B cell (primary cell): Measurements from ENCODE around the gene KHDC4. TPM values are rescaled to one million over a fixed set of nuclear protein-coding genes. Genes with fewer than 3 reads are reported as not detected.

Source experiments
- ATAC-seq: fragments of 200-7000 bp; cut with Tn5 transposase; one replicate; pipeline ENCODE4 v1.10.0; 2021; ENCODE audit warnings: low read depth, mild to moderate bottlenecking, moderate number of reproducible peaks, moderate library complexity
- CTCF ChIA-PET: fragments of 350-600 bp; sonication (Branson Sonifier 250); formaldehyde crosslinking; loops from one replicate; lab custom pipeline; 2021; ENCODE audit warnings: antibody characterized with exemption, inconsistent platforms; lab: Charles Lee
- POLR2A ChIA-PET: fragments of 350-600 bp; sonication (Branson Sonifier 250); formaldehyde crosslinking; loops from one replicate; lab custom pipeline; 2021; ENCODE audit warnings: antibody characterized with exemption; lab: Charles Lee
- DNase-seq: peaks from one replicate; pipeline ENCODE4 v3.0.0; 2013
- H2AFZ ChIP-seq: 2 replicates; pipeline ENCODE4 v1.6.1; 2012; ENCODE audit warnings: mild to moderate bottlenecking, low read depth, low read length; ENCODE audit not compliant: insufficient read depth, poor library complexity, severe bottlenecking
- H3K27ac ChIP-seq, 2 donors: 1 replicate in 1 of 2; 2 replicates in 1 of 2; pipeline ENCODE4 v1.5.1; 2012 to 2013; ENCODE audit warnings: low read length in 2 of 2, mild to moderate bottlenecking in 2 of 2, moderate library complexity in 1 of 2
- H3K27me3 ChIP-seq, 4 experiments: fragments of 200-600 bp in 1 of 4; sonication (generic) in 1 of 4; replicated peaks in 1 of 4; 1 replicate in 2 of 4; 2 replicates in 2 of 4; pipeline versions ENCODE4 v1.6.1 to v1.7.0; 2013 to 2016; ENCODE audit warnings: low read length in 3 of 4, mild to moderate bottlenecking in 2 of 4, mixed read lengths in 1 of 4, moderate library complexity in 1 of 4; ENCODE audit not compliant: insufficient read depth in 4 of 4, control insufficient read depth in 3 of 4; ENCODE audit errors: control extremely low read depth in 1 of 4
- H3K36me3 ChIP-seq, 2 experiments: replicated peaks in 1 of 2; 1 replicate in 1 of 2; 2 replicates in 1 of 2; pipeline versions ENCODE4 v1.6.1 to v1.7.1; 2013; ENCODE audit warnings: low read length in 1 of 2; ENCODE audit not compliant: insufficient read depth in 2 of 2, control insufficient read depth in 1 of 2; ENCODE audit errors: control extremely low read depth in 1 of 2, extremely low read depth in 1 of 2
- H3K4me1 ChIP-seq, 2 donors: fragments of 200-600 bp in 1 of 2; sonication (generic) in 1 of 2; 1 replicate in 1 of 2; 2 replicates in 1 of 2; pipeline versions ENCODE4 v1.5.1 to v1.6.1; 2013 to 2017; ENCODE audit warnings: low read length in 2 of 2; ENCODE audit not compliant: control insufficient read depth in 2 of 2, insufficient read depth in 2 of 2
- H3K4me2 ChIP-seq: replicated peaks from 2 replicates; pipeline ENCODE3; 2012; ENCODE audit warnings: mild to moderate bottlenecking, low read depth, low read length; ENCODE audit not compliant: poor library complexity, severe bottlenecking
- H3K4me3 ChIP-seq, 5 experiments: fragments of 200-600 bp in 1 of 5; sonication (generic) in 1 of 5; 1 replicate in 3 of 5; 2 replicates in 2 of 5; pipeline versions ENCODE4 v1.5.1 to v1.7.0; 2011 to 2016; ENCODE audit warnings: low read length in 4 of 5, mild to moderate bottlenecking in 4 of 5, low read depth in 2 of 5, control low read depth in 1 of 5, moderate library complexity in 1 of 5; ENCODE audit not compliant: insufficient read depth in 1 of 5; ENCODE audit errors: control extremely low read depth in 1 of 5, extremely low read depth in 1 of 5
- H3K79me2 ChIP-seq: fragments of 200-600 bp; sonication (generic); one replicate; pipeline ENCODE4 v1.6.0; 2016; ENCODE audit warnings: low read length; ENCODE audit not compliant: control insufficient read depth, insufficient read depth
- H3K9ac ChIP-seq: fragments of 200-600 bp; sonication (generic); 2 replicates; pipeline ENCODE4 v1.6.1; 2017; ENCODE audit warnings: mild to moderate bottlenecking, low read length, moderate library complexity
- H3K9me3 ChIP-seq, 3 donors: one replicate each; pipeline versions ENCODE4 v1.6.1 to v1.7.1; 2013; ENCODE audit warnings: low read length in 2 of 3; ENCODE audit not compliant: control insufficient read depth in 2 of 3, insufficient read depth in 1 of 3; ENCODE audit errors: control extremely low read depth in 1 of 3
- H4K20me1 ChIP-seq: 2 replicates; pipeline ENCODE4 v1.6.0; 2012; ENCODE audit warnings: mild to moderate bottlenecking, low read length; ENCODE audit not compliant: insufficient read depth, control insufficient read depth, poor library complexity, severe bottlenecking
- H3K27ac Mint-ChIP-seq: one replicate; pipeline ENCODE4 v1.8.0; 2021; ENCODE audit warnings: mixed read lengths
- H3K27me3 Mint-ChIP-seq: one replicate; pipeline ENCODE4 v1.8.0; 2021; ENCODE audit warnings: mixed read lengths
- H3K4me1 Mint-ChIP-seq: one replicate; pipeline ENCODE4 v1.8.0; 2021; ENCODE audit warnings: mixed read lengths
- H3K4me3 Mint-ChIP-seq: one replicate; pipeline ENCODE4 v1.8.0; 2021; ENCODE audit warnings: mixed read lengths
- H3K9me3 Mint-ChIP-seq: one replicate; pipeline ENCODE4 v1.8.0; 2022; ENCODE audit warnings: mixed read lengths; ENCODE audit not compliant: insufficient read depth
- CTCF ChIP-seq: fragments of 200-600 bp; IDR thresholded peaks from one replicate; pipeline ENCODE4 v1.8.0; 2022; ENCODE audit warnings: antibody characterized with exemption, mild to moderate bottlenecking
- EZH2 ChIP-seq: IDR thresholded peaks from 2 replicates; pipeline ENCODE4 v1.6.1; 2012; ENCODE audit warnings: borderline replicate concordance, low read depth, mild to moderate bottlenecking, moderate library complexity, low read length; ENCODE audit not compliant: insufficient read depth, poor library complexity, severe bottlenecking
- WGBS: methylation state at CpG from one replicate; pipeline ENCODE4 v1.1.5; 2013; ENCODE audit warnings: missing lambda C conversion rate; ENCODE audit not compliant: insufficient coverage; 5-methylcytosine and 5-hydroxymethylcytosine counted together
- intact Hi-C: fragments of 100-400 bp; cut with micrococcal nuclease; formaldehyde crosslinking; loops from one replicate; pipeline ENCODE4 v1.10.0; 2022
- polyA plus RNA-seq: library from polyadenylated mRNA; depleted of rRNA; stranded (reverse); fragments of >200 nt; gene quantifications from 2 replicates; pipeline ENCODE4 v1.2.3, GENCODE V29; 2012
- total RNA-seq, 2 donors: library from RNA; stranded (reverse); fragments of 120-200 nt in 1 of 2; gene quantifications; 1 replicate in 1 of 2; 2 replicates in 1 of 2; pipeline versions ENCODE4 v1.2.3 to v1.2.4, GENCODE V29; 2013 to 2022

The KHDC4 gene
- total and polyA plus RNA-seq, 2 donors (not counting 1 experiment from before 2014, with no cell fraction given), result 51.3 to 122 TPM

- DNase-seq, result no peak
- ATAC-seq, result no peak
- Histone ChIP-seq H2AFZ (no peak overlapping the region), H3K27me3 (no peaks in the 10 kb centered on the region), H3K4me2 (peak overlapping the region; percentile 73), H3K9me3 (no peaks in the 10 kb centered on the region), H3K27ac (peak overlapping the region; percentile 26 to 79), H3K4me3 (peak overlapping the region in 1 of 5 experiments; percentile 29), H3K79me2 (peaks cover 90% of the 10 kb centered on the region), H4K20me1 (peaks cover 87% of the 10 kb centered on the region), H3K4me1 (peaks cover 62 to 84% of the 10 kb centered on the region in 2 donors), H3K36me3 (peaks cover 10 to 79% of the 10 kb centered on the region in 2 experiments), H3K9ac (peak overlapping the region; percentile 41)
- TF ChIP-seq CTCF (no peak), EZH2 (no peak)
- Mint-ChIP-seq H3K9me3 (no peaks in the 10 kb centered on the region), H3K4me1 (peaks cover 79% of the 10 kb centered on the region), H3K27ac (peak overlapping the region; percentile 91), H3K4me3 (peak overlapping the region; percentile 71), H3K27me3 (no peaks in the 10 kb centered on the region)
- 89% methylated on average over 3 of the region's 7 CpGs for WGBS
- ChIA-PET POLR2A (interaction anchor here (0.7 to 1.8 kb wide), 5 partner anchors 10 to 245 kb away, joined by 6 to 9 read pairs (median 8); partner anchors contain the start of genes ARHGEF2 and PMF1), CTCF (interaction anchor here (0.6 to 5.4 kb wide), 11 partner anchors 9 to 35 kb away, joined by 3 to 39 read pairs (median 4); partner anchors contain the start of genes ARHGEF2 and KHDC4)
- intact Hi-C loops, result no loop called here
Measured at GRCh38 chr1:155968051-155968400, 33.8 kb upstream of the KHDC4 start.

DNA sequence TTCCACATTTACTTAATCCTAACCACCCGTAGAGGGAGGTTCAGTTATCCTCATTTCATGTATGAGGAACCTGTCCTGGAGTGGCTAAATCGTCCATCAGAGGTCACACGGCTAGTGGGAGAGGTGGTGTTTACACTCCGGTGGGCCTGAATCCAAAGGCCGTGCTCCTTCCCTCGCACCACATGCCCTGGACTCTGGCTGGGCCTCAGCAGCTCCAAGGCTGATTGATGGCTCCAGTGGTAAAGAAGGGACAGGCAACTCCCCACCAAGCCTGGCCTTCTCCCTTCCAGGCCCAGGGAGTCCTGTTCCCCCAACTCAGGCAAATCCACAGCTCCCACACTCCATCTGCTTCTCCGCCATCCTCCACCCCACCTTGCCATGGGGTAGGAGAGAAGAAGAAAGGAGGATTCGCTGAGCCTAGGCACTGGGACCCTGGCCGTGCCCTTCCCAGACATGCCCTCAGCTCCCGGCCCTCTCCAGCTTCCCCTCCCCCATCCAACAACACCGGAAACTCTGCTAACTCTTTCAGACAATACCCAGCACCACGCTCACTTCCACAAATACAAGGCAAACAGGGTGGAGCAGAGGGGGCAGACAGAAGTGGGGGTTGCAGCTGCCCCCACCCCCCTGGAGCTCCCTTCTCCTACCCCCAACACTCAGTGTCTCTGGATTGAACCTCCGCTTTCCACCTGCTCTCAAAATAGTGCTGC is 33.3 kb upstream of the KHDC4 start:
- Histone ChIP-seq H3K9ac (peak overlapping the region; percentile 41), H3K4me3 (peak overlapping the region in 1 of 5 experiments; percentile 29), H3K27me3 (no peaks in the 10 kb centered on the region), H2AFZ (no peak overlapping the region), H3K27ac (peak overlapping the region; percentile 26 to 79), H3K4me2 (peak overlapping the region; percentile 73), H4K20me1 (peaks cover 87% of the 10 kb centered on the region), H3K79me2 (peaks cover 90% of the 10 kb centered on the region), H3K9me3 (no peaks in the 10 kb centered on the region), H3K36me3 (peaks cover 10 to 79% of the 10 kb centered on the region in 2 experiments), H3K4me1 (peaks cover 62 to 84% of the 10 kb centered on the region in 2 donors)
- no peaks in the 10 kb centered on the region for H3K27me3 Mint-ChIP-seq
- CTCF ChIA-PET, result interaction anchor here (0.6 to 5.4 kb wide), 12 partner anchors 10 to 34 kb away, joined by 3 to 39 read pairs (median 4); partner anchors contain the start of genes ARHGEF2 and KHDC4
- intact Hi-C loops, result no loop called here
- TF ChIP-seq CTCF, result no peak
- TF ChIP-seq EZH2, result no peak
- ATAC-seq (no peak), DNase-seq (no peak)
- H3K9me3 Mint-ChIP-seq, result no peaks in the 10 kb centered on the region
- WGBS, result 71% methylated on average over 5 of the region's 13 CpGs
- peaks cover 79% of the 10 kb centered on the region for H3K4me1 Mint-ChIP-seq
- H3K27ac Mint-ChIP-seq, result peak overlapping the region; percentile 91
- POLR2A ChIA-PET, result interaction anchor here (0.7 to 1.8 kb wide), 6 partner anchors 11 to 174 kb away, joined by 3 to 9 read pairs (median 7); partner anchors contain the start of gene ARHGEF2
- peak overlapping the region; percentile 71 for H3K4me3 Mint-ChIP-seq
